ENCODE measurements around the gene ARTN.

The ARTN gene

GRCh38 chr1:43914576-43915525 lies 18.8 kb upstream of the ARTN start:
- Histone ChIP-seq H3K27ac (no peak overlapping the region), H3K36me3 (ENCODE audit: insufficient read depth) (no peaks in the 10 kb centered on the region), H4K20me1 (ENCODE audit: insufficient read depth) (no peaks in the 10 kb centered on the region), H3K9ac (no peak overlapping the region), H2AFZ (ENCODE audit: low read depth) (no peak overlapping the region), H3K79me2 (ENCODE audit: insufficient read depth, low read depth) (no peaks in the 10 kb centered on the region), H3K27me3 (ENCODE audit: insufficient read depth, low read depth) (no peaks in the 10 kb centered on the region), H3K4me2 (no peak overlapping the region), H3K4me3 (IDR thresholded peaks at IDR 0.05; ENCODE audit: insufficient read depth, low read depth, low read length) (no peak overlapping the region), H3K4me1 (ENCODE audit: low read depth, poor library complexity, severe bottlenecking) (peaks cover 5% of the 10 kb centered on the region)
- no peak for TF ChIP-seq CTCF (conservative IDR thresholded peaks at IDR 0.05; ENCODE audit: low read depth, low read length)

- H3K27ac ChIP-seq: no peak overlapping the region
- no peak overlapping the region for H2AFZ ChIP-seq (ENCODE audit: low read depth)
- TF ChIP-seq CTCF (conservative IDR thresholded peaks at IDR 0.05; ENCODE audit: low read depth, low read length): no peak
Observed at GRCh38 chr1:43919906-43920305, 13.7 kb upstream of the ARTN start.

GRCh38 chr1:43921022-43921421 lies 12.6 kb upstream of the ARTN start:
- no peaks in the 10 kb centered on the region for H3K27me3 ChIP-seq (ENCODE audit: insufficient read depth, low read depth)
- H3K4me1 ChIP-seq (ENCODE audit: low read depth, poor library complexity, severe bottlenecking): no peaks in the 10 kb centered on the region
- no peak overlapping the region for H2AFZ ChIP-seq (ENCODE audit: low read depth)
- no peak overlapping the region for H3K4me3 ChIP-seq (IDR thresholded peaks at IDR 0.05; ENCODE audit: insufficient read depth, low read depth, low read length)
- TF ChIP-seq CTCF (conservative IDR thresholded peaks at IDR 0.05; ENCODE audit: low read depth, low read length): no peak
- no peaks in the 10 kb centered on the region for H4K20me1 ChIP-seq (ENCODE audit: insufficient read depth)
- H3K36me3 ChIP-seq (ENCODE audit: insufficient read depth): no peaks in the 10 kb centered on the region
- H3K27ac ChIP-seq: no peak overlapping the region
- no peak overlapping the region for H3K9ac ChIP-seq
- H3K4me2 ChIP-seq: no peak overlapping the region
- H3K79me2 ChIP-seq (ENCODE audit: insufficient read depth, low read depth): no peaks in the 10 kb centered on the region

More at GRCh38 chr1:43919906-43920305, 13.7 kb upstream of the ARTN start:
- H3K79me2 ChIP-seq (ENCODE audit: insufficient read depth, low read depth): no peaks in the 10 kb centered on the region
- no peaks in the 10 kb centered on the region for H3K4me1 ChIP-seq (ENCODE audit: low read depth, poor library complexity, severe bottlenecking)
- H4K20me1 ChIP-seq (ENCODE audit: insufficient read depth): no peaks in the 10 kb centered on the region
- H3K9ac ChIP-seq: no peak overlapping the region
- no peak overlapping the region for H3K4me3 ChIP-seq (IDR thresholded peaks at IDR 0.05; ENCODE audit: insufficient read depth, low read depth, low read length)
- H3K36me3 ChIP-seq (ENCODE audit: insufficient read depth): no peaks in the 10 kb centered on the region
- H3K4me2 ChIP-seq: no peak overlapping the region
- no peaks in the 10 kb centered on the region for H3K27me3 ChIP-seq (ENCODE audit: insufficient read depth, low read depth)

GRCh38 chr1:43924516-43924915 lies 9.1 kb upstream of the ARTN start:
- TF ChIP-seq CTCF (conservative IDR thresholded peaks at IDR 0.05; ENCODE audit: low read depth, low read length): no peak
- Histone ChIP-seq H3K4me2 (no peak overlapping the region), H3K4me3 (IDR thresholded peaks at IDR 0.05; ENCODE audit: insufficient read depth, low read depth, low read length) (no peak overlapping the region), H2AFZ (ENCODE audit: low read depth) (no peak overlapping the region), H3K9ac (no peak overlapping the region), H3K4me1 (ENCODE audit: low read depth, poor library complexity, severe bottlenecking) (peaks cover 2% of the 10 kb centered on the region), H3K27ac (no peak overlapping the region), H3K27me3 (ENCODE audit: insufficient read depth, low read depth) (no peaks in the 10 kb centered on the region), H3K36me3 (ENCODE audit: insufficient read depth) (no peaks in the 10 kb centered on the region), H3K79me2 (ENCODE audit: insufficient read depth, low read depth) (no peaks in the 10 kb centered on the region), H4K20me1 (ENCODE audit: insufficient read depth) (no peaks in the 10 kb centered on the region)
